HG02588 (cell line): ENCODE data around the gene MMS19.
A peak's percentile ranks its signal among the peaks of the same experiment; 100 is the strongest.

Experiments used
- ATAC-seq: cut with Tn5 transposase; IDR thresholded peaks from one replicate; pipeline ENCODE4 v1.9.1; 2021; ENCODE audit warnings: mild to moderate bottlenecking, moderate library complexity; ENCODE audit not compliant: unreplicated experiment

Gene MMS19, protein sequence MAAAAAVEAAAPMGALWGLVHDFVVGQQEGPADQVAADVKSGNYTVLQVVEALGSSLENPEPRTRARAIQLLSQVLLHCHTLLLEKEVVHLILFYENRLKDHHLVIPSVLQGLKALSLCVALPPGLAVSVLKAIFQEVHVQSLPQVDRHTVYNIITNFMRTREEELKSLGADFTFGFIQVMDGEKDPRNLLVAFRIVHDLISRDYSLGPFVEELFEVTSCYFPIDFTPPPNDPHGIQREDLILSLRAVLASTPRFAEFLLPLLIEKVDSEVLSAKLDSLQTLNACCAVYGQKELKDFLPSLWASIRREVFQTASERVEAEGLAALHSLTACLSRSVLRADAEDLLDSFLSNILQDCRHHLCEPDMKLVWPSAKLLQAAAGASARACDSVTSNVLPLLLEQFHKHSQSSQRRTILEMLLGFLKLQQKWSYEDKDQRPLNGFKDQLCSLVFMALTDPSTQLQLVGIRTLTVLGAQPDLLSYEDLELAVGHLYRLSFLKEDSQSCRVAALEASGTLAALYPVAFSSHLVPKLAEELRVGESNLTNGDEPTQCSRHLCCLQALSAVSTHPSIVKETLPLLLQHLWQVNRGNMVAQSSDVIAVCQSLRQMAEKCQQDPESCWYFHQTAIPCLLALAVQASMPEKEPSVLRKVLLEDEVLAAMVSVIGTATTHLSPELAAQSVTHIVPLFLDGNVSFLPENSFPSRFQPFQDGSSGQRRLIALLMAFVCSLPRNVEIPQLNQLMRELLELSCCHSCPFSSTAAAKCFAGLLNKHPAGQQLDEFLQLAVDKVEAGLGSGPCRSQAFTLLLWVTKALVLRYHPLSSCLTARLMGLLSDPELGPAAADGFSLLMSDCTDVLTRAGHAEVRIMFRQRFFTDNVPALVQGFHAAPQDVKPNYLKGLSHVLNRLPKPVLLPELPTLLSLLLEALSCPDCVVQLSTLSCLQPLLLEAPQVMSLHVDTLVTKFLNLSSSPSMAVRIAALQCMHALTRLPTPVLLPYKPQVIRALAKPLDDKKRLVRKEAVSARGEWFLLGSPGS

GRCh38 chr10:97498076-97498840 is at the start of gene MMS19:
Gene MMS19 (minus strand): TSS chr10:97498422. CDS start chr10:97498384, 38 bp downstream.
- ATAC-seq: peak; percentile 90

DNA sequence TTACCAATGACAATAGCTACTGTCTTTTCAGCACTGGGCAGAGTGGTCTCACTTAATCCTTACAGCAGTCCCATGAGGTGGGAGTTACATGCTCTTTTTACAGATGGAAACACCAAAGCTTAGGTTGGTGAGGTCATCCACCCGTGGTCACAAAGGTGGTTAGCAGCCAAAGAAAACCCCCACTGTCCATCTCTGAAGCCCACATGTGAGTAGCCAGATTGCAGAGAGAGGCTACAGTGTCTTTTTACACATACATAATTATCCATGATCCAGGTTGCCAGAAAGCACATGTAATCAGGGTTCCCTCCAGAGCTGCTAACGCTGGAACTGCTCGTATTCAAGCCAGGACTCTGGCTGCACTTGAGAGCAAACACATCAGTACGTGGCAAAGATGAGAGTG is 49.7 kb upstream of the MMS19 start:
- no peak for ATAC-seq

DNA sequence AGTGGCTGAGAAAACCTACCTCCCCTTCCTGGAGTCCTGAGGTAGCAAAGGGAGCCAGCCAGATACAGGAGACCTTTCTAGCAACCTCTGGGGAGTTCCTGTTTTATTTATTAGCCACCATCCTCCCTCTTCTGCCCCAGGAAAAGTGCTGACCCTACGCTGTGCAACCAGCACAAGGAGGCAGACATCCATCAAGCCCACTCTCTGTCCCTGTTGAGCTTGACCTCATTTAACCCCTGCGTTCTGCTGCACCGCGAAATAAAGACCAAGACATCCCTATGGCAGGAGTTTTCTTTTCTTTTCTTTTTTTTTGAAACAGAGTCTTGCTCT is 49.0 kb upstream of the MMS19 start:
- ATAC-seq: no peak

DNA sequence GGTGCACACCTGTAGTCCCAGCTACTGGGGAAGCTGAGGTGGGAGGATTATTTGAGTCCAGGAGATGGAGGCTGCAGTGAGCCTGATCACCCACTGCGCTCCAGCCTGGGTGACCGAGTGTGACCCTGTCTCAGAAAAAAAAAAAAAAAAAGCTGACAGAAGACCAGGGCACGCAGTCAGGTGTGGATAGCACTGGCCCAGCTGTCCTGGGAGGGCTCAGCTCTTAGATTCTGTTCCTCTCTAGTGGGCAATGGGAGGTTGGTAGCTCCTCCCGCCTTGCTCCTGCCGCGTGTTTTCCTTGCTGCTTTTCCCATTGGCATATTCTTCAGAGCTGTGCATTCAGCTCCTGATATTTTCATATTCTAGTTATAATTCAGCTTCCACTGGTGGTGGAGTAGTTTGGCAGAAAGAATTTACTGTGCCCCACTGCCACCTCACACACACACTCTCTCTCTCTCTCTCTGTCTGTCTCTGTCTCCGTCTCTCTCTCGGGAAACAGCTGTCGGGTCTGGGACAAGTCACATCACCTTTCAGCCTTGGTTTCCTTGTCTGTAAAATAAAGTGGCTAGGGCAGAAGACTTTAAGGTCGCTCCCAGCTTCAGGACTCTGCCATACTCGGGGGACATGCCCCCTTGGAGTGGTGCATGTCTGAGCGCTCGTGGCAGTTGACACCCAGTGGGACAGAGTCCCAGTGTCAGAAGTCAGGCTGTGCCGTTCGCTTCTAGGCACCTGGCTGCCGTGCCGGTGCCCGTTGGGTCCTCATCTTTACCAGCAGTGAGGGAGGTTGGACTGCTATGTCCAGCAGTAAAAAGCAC is 48.4 kb upstream of the MMS19 start:
- ATAC-seq: no peak

GRCh38 chr10:97543025-97543546 is 44.9 kb upstream of the MMS19 start:
- no peak for ATAC-seq

DNA sequence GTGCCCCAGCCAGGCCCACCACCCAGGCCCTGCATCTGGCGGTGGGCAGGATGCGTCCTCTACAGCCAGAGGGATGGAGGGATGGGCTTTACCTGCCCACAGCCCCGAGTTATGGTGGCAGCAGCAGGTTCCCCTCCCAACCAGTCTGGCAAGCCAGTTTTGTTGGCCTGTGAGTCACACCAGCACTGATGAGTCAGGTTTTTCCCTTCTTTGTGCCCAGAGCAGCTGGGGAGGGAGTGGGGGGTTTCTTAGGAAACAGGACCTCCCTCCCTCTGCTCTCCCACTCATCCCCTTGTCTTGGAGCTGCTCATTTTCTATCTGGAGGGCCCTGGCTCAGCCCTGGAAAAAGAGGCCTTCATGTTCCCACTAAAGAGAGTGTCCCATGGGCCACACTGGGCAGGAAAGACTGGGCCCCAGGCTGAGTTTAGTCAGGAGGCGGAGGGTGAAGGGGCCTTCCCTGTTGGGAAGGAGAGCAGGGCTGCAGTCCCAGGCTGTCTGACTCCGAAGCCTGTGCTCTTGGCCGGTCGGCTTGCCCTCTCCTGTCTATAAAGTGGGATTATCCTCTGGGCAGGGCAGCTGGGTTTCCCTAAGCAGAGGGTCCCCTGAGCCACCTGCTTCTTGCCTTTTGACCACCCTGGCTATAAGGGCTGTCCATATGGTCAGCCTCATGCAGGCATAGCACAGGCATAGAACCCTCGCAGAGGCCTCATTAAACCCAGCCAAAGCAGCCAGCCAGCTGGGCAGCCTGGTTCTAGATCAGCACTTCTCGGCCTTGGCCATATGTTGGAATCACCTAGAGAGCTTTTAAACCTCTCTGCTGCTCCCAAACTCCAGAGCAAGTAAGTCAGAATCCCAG is 44.2 kb upstream of the MMS19 start:
- no peak for ATAC-seq

GRCh38 chr10:97540669-97541500 is 42.7 kb upstream of the MMS19 start:
- no peak for ATAC-seq

DNA sequence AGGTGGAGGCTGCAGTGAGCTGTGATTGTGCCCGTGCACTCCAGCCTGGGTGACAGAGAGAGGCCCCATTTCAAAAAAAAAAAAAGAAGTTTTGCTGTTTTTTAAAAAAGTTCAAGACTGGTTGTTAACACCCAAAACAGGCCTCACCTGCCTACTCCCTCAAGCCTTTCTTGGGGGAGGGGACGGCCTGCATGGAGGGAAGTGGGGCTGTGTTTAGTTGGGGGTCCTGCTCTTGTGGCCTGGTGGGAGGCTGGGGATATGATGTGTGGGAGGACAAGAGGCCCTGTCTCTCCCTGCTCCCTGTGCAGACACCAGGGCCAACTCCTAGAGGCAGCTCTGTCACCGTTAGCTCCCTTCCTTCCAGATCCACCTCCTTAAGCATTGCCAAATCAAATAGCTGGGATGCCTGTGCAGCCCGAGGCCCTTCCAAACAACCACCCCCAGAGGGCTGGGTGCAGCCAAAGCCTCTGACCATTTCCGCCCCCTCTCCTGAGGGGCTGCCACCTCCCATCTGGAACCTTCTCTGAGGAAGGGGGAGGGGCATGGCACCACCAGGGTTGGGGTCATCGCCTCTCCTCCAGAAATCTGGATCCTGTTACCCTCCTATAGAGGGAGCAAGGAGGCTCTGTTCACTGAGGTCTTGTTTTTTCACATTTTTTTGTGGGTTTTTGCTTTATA is 41.4 kb upstream of the MMS19 start:
- no peak for ATAC-seq

DNA sequence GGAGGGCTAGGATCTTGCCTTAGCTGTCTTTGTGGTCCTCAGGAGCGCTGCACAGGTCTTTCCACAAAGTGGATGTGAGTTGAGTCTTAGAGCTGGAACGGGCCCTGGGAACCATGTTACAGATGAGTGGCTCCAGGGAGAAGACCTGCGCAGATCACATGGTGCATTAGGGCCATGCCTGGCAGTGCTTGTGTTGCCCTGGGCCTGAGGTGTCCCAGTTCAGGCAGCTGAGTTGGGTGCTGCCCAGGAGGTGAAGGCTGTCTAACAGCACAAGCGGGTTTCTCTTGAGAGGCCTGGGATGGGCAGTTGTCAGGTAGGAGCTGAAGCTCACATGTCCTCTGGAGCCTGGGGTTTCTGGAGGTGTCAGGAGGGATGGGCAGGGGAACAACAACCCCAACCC is 40.6 kb upstream of the MMS19 start:
- ATAC-seq: no peak

DNA sequence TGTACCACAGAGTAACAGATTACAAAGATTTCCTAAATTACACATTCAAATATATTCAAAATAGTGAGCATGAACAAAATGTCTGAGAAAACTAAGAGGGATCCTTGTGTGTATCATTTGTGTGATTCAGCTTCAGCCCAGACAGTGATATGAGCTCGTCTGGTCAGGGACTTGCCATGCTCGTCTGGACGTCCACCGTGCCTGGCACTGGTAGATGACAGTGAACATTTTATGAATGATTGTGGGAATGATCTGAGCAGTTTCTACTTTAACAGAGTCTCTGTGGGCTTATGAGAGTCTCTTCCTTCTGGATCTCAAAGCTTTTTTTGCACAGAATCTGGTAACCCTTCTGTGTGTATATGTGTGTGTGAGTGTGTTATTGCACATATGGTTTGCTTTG is 40.2 kb upstream of the MMS19 start:
- ATAC-seq: no peak

DNA sequence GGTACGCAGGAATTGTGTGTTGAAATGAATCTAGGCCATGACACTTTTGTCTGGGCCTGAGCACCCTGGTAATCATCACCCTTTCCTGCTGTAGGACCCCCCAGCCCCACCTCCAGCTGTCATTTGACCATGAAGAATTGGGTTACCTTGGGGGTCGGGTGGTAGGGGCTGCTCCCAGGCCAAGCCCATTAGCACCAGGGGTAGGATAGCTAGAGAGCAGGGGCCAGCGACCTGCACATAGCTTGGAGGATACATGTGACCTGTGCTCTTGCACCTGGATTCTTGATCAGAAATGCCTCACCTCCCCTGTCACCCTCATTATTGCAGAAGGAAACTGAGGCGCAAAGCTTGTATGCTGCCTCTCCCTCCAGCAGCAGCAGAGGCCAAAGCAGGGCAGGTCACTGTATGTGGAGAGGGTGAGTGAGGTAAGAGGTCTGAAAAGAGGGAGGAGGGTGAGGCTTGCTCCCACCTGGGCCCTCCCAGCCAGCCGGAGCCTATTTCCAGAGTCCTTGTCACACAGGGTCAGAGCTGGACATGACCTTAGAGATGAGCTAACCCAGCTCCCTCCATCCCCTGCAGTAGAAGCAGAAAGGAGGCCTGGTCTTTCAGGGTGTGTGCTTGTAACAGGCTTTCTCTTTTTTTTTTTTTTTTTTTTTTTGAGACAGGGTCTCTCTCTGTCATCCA is 39.1 kb upstream of the MMS19 start:
- no peak for ATAC-seq

GRCh38 chr10:97534746-97535367 is 36.6 kb upstream of the MMS19 start:
- ATAC-seq: no peak

DNA sequence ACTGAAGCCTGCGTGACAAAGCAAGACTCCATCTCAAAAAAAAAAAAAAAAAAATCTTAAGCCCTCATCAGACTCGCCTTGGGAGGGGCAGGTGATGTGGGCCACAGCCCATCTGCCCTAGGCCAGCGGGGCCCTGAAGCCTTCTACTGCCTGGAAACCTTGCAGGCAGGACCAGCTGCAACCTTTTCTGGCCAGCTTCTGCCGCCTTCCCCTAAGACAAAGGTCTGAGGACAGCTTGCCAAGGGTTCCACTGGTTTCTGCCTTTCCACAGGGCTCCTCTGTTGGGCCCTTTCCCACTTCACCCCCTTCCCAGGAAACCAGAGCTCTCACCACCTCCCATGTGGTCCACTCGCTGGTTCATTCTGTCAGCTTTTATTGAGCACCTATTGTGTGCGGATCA is 35.7 kb upstream of the MMS19 start:
- ATAC-seq: no peak

DNA sequence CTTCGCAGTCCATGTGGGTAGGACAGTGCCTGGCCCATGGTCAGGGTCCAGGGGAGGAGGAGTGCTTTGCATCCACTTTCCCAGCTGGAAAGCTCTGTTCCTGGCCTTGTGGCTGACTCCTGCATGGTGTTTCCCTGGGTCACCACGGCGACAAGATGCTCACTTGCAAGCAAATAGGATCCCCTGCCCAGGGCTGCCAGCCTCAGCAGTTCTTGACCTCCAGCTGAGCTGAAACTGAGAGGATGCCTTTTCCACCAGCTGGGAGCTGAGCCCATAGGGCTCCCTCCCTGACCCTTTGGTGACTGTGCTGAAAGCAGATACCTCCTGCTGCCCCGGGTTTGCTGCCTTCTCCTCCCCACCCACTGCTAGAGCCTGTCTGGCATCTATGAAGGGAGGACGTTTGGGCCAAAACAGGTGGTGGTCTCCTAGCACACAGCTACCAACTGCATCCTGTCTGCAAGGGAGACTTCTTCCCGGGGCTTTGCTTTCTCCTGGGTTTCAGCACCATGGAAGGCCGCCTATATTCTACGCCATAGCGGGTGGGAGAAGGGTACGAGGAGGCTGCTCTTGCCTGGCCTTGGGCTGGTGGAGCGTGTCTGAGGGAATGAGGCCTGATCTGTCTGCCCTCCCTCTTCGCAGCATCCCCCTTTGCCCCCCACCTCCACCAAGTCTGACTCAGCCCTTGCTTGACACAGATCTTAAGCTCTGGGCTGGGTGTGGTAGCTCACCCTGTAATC is 34.9 kb upstream of the MMS19 start:
- no peak for ATAC-seq

GRCh38 chr10:97531401-97531986 is 33.3 kb upstream of the MMS19 start:
- ATAC-seq: no peak
